Ureter (tissue), 1 donor: ENCODE measurements around the gene PCNT. TPM values are rescaled to one million over a fixed set of nuclear protein-coding genes. Genes with fewer than 3 reads are reported as not detected.

Experiments
- DNase-seq: peaks from one replicate; pipeline ENCODE4 v3.0.0-alpha.2; 2020; ENCODE audit warnings: low spot score
- total RNA-seq: library from RNA; stranded (reverse); gene quantifications from one replicate; pipeline ENCODE4 v1.2.4, GENCODE V29; 2023
- donor health status: DM: yes; HTN: yes; CAD: no.

The PCNT gene
- total RNA-seq, 1 donor from 2014 or later: 28.5 TPM

GRCh38 chr21:46482846-46483231 is 158.9 kb downstream of the PCNT start:
- no peak for DNase-seq

- DNase-seq: no peak
These were observed 159.6 kb downstream of the PCNT start for GRCh38 chr21:46483300-46484295.

GRCh38 chr21:46486481-46487126 is 162.6 kb downstream of the PCNT start:
- DNase-seq: no peak

GRCh38 chr21:46489162-46489663 is 165.3 kb downstream of the PCNT start:
- no peak for DNase-seq

- DNase-seq: no peak
These were observed 165.8 kb downstream of the PCNT start for GRCh38 chr21:46489800-46490199.

- DNase-seq: no peak
These were observed 167.6 kb downstream of the PCNT start for GRCh38 chr21:46491553-46491952.

GRCh38 chr21:46492851-46493250 is 168.9 kb downstream of the PCNT start:
- no peak for DNase-seq

- no peak for DNase-seq
These were observed 169.9 kb downstream of the PCNT start for GRCh38 chr21:46493828-46494227.

Other genes starting within 250 kb of the PCNT start
- 357 TPM for gene COL6A2, start 226.0 kb upstream of the PCNT start, total RNA-seq
- 0.91 TPM for gene FTCD, start 168.6 kb upstream of the PCNT start, total RNA-seq
- 12.3 TPM for gene SPATC1L, start 139.7 kb upstream of the PCNT start, total RNA-seq
- 49.0 TPM for gene LSS, start 95.4 kb upstream of the PCNT start, total RNA-seq
- 97.6 TPM for gene MCM3AP, start 38.5 kb upstream of the PCNT start, total RNA-seq
- 22.8 TPM for gene YBEY, start 37.8 kb upstream of the PCNT start, total RNA-seq
- 2.2 TPM for gene C21orf58, start 286 bp upstream of the PCNT start, total RNA-seq
- gene DIP2A, start 134.7 kb downstream of the PCNT start, total RNA-seq: 52.9 TPM